Measurements from ENCODE around the gene HCRTR1. TPM values are rescaled to one million over a fixed set of nuclear protein-coding genes. Genes with fewer than 3 reads are reported as not detected.

HCRTR1 gene
- total RNA-seq, 4 donors from 2014 or later, result 1.6 TPM; not detected in 3

DNA sequence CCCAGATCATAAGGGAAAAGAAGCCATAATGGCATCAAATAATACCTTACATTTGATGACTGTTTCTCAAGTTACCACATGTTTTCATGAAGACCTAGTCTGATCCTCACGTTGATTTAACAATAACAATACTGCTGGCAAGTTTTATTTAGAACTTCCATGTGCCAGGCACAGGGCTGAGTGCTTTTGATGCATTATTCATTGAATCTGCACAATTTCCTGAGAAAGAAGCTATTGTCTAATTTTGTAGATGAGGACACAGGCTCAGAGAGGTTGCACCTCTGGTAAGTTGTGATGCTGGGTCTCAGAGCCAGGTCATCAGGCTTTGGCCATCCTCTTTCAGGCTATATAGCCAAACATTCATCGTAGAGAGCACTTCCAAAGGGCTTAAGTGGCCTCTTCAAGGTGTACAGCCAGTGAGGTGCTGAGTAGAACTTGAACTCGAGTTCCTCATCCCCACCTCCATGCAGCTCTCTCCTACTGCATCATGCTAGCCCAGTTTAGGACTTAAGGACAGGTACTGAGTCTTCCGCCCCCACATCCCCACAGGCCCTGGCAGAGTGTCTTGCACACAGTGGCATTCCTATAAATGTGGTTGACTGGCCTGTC, 35.5 kb downstream of the HCRTR1 start:
- DNase-seq (ENCODE audit: low spot score), result no peak
- ATAC-seq (ENCODE audit: low FRiP score), result no peak
- TF ChIP-seq, protein P1, sequence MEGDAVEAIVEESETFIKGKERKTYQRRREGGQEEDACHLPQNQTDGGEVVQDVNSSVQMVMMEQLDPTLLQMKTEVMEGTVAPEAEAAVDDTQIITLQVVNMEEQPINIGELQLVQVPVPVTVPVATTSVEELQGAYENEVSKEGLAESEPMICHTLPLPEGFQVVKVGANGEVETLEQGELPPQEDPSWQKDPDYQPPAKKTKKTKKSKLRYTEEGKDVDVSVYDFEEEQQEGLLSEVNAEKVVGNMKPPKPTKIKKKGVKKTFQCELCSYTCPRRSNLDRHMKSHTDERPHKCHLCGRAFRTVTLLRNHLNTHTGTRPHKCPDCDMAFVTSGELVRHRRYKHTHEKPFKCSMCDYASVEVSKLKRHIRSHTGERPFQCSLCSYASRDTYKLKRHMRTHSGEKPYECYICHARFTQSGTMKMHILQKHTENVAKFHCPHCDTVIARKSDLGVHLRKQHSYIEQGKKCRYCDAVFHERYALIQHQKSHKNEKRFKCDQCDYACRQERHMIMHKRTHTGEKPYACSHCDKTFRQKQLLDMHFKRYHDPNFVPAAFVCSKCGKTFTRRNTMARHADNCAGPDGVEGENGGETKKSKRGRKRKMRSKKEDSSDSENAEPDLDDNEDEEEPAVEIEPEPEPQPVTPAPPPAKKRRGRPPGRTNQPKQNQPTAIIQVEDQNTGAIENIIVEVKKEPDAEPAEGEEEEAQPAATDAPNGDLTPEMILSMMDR (IDR thresholded peaks at IDR 0.05), result no peak

DNA sequence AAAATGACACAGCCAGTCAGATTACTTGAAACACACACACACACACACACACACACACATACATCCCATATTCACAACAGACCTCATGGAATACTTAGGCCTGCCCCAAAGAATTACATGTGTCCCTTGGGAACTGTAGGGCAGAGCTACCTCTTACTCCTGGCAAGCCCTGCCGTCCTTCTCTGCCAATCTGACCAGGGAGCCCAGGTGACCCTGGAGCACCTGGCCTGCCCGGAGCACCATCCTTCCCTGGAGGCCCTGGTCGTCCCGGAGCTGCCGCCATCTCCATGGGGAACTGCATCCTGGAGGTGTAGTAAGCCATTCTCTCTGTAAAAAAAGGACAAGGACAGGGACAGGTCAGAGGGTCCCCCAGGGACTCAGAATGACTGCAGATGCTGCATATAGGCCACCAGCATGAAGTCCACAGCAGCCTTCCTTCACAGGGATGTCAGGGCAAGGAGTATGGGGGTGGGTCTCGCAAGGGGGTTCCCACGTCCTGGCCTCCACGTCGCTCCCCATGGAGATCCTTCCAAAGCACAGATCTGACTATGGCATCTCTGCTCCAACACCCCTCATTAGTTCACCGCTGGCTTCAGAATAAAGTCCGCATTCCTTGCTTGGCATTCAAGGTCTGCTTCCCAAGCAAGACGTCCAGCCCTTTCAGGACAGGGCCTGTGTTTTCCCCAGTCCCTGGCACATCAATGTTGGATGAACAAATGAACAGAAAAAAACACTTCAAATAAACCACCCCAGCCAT, 36.4 kb downstream of the HCRTR1 start:
- ATAC-seq (ENCODE audit: low FRiP score), result no peak
- TF ChIP-seq, protein P1 (IDR thresholded peaks at IDR 0.05), result no peak
- DNase-seq (ENCODE audit: low spot score), result no peak

DNA sequence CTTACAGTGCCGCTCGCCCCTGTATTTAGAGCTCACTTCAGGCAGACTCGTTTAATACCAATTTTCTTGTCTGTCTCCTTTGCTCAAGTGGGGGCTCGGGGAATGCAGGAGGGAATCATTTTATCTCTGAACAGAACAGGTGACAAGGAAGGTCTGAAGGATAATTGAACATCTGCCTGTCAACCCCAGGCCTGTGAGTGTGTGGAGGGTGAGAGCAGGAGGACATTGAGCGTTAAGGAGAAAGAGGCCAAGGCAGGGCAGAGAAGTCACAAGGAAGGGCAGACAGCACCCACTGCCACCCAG, 36.9 kb downstream of the HCRTR1 start:
- DNase-seq (ENCODE audit: low spot score) (no peak), ATAC-seq (ENCODE audit: low FRiP score) (no peak)
- TF ChIP-seq, protein P1 (IDR thresholded peaks at IDR 0.05), result no peak

DNA sequence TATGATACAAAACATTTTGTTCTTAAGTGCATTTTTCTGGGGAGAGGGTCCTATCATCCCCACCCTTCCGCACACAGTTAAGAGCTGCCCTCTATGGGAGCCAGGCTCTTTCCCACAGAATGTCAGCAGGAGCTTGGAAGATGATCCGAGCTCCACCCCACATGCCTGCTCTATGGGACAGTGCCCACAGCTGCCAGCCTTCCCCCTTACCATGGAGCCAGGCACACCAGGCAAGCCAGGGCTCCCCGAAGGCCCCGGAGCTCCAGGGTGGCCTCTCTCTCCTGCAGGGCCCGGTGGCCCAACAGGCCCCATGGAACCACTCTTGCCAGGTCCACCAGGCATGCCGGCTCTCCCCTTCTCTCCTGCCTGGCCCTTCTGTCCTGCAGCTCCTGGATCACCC, 37.6 kb downstream of the HCRTR1 start:
- no peak for DNase-seq (ENCODE audit: low spot score)
- no peak for ATAC-seq (ENCODE audit: low FRiP score)

DNA sequence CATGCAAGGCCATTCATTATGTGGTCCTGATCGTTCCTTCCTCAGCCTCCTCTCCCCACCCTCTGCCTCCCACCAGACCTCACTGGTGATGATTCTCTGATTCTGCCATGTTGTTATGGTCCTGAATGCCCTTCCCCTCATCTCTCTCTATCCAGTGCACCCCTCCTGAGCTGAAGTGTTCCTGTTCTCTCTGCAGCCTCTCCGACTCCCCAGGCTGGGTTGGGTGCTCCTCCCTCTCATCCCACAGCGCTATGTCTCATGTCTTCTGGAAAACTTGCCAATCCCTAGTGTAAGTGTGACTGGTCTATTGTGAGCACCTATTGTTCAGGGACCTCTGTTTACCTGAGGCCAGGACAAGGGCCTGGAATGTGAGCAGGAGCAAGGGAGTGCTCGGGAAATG, 38.3 kb downstream of the HCRTR1 start:
- no peak for DNase-seq (ENCODE audit: low spot score)
- TF ChIP-seq, protein P1 (IDR thresholded peaks at IDR 0.05), result no peak
- no peak for ATAC-seq (ENCODE audit: low FRiP score)

More for the DNA sequence above, 37.6 kb downstream of the HCRTR1 start:
- TF ChIP-seq, protein P1 (IDR thresholded peaks at IDR 0.05), result no peak

DNA sequence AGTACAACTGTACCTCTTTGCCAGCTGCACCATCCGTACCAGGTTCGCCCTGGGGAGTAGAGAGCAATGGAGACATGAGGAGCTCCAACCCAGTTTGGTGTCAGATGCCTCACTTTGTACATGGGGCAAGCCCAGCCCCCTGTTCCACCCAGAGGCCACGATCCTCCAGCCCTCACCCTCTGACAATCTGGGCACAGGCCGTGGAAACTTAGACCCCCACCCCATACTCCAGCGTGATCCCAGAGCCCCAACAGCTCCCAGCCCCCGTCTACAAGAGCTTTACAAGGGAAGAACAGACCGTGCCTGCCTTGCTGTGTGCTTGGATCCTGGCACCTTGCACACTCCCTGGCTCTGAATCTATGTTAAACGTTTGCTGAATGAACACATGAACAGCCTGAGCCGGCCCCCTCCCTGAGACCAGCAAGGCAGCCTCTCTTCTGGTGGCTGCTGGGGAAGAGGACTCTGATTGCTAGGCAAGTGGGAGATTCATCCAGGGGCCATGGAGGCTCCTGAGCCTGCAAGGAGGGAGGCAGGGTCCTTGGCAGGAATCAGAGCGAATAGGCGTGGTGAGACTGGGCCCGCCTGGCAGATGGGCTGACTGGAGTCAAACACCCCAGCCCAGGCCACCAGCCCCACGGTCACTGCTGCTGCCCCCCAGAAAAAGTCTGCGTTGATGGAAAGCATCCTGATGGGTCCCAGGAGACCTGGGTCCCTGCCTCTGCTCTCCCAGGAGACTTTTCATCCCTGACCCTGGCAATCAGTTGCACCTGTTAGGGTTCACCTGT, 39.7 kb downstream of the HCRTR1 start:
- TF ChIP-seq, protein P1 (IDR thresholded peaks at IDR 0.05), result no peak
- ATAC-seq (ENCODE audit: low FRiP score) (no peak), DNase-seq (ENCODE audit: low spot score) (no peak)

Data from omental fat pad (tissue), 4 donors.